Activated T-cell treated with anti-CD3 and anti-CD28 coated beads, Interleukin-2, amount 50 U/mL, for 24 hours (primary cell): ENCODE results near the gene WIPF2.

Experiments
- DNase-seq: peaks from one replicate; pipeline ENCODE4 v3.0.0-alpha.2; 2020
- H3K27ac Mint-ChIP-seq: 2 replicates; pipeline ENCODE4 v1.8.0; 2020; ENCODE audit warnings: mild to moderate bottlenecking, mixed read lengths
- H3K27me3 Mint-ChIP-seq: 2 replicates; pipeline ENCODE4 v1.8.0; 2020; ENCODE audit warnings: mixed read lengths
- H3K36me3 Mint-ChIP-seq: 2 replicates; pipeline ENCODE4 v1.8.0; 2020; ENCODE audit warnings: low read depth, mixed read lengths
- H3K4me1 Mint-ChIP-seq: 2 replicates; pipeline ENCODE4 v1.8.0; 2020; ENCODE audit warnings: low read depth, mixed read lengths
- H3K4me3 Mint-ChIP-seq: 2 replicates; pipeline ENCODE4 v1.8.0; 2020; ENCODE audit warnings: mild to moderate bottlenecking, moderate library complexity, mixed read lengths
- H3K9me3 Mint-ChIP-seq: 2 replicates; pipeline ENCODE4 v1.8.0; 2020; ENCODE audit warnings: mixed read lengths

The WIPF2 gene, protein sequence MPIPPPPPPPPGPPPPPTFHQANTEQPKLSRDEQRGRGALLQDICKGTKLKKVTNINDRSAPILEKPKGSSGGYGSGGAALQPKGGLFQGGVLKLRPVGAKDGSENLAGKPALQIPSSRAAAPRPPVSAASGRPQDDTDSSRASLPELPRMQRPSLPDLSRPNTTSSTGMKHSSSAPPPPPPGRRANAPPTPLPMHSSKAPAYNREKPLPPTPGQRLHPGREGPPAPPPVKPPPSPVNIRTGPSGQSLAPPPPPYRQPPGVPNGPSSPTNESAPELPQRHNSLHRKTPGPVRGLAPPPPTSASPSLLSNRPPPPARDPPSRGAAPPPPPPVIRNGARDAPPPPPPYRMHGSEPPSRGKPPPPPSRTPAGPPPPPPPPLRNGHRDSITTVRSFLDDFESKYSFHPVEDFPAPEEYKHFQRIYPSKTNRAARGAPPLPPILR

GRCh38 chr17:40218740-40219593 lies at the start of gene WIPF2:
Gene WIPF2 (plus strand): TSS chr17:40219304. CDS start chr17:40256460, 37,156 bp downstream.
- Mint-ChIP-seq H3K27me3 (no peaks in the 10 kb centered on the region), H3K4me3 (peak within 1 kb of the TSS; percentile 88), H3K36me3 (peaks cover 8% of the 10 kb centered on the region), H3K4me1 (peaks cover 33% of the 10 kb centered on the region), H3K27ac (peak within 1 kb of the TSS; percentile 99), H3K9me3 (no peaks in the 10 kb centered on the region)
- peak; percentile 97 for DNase-seq

DNA sequence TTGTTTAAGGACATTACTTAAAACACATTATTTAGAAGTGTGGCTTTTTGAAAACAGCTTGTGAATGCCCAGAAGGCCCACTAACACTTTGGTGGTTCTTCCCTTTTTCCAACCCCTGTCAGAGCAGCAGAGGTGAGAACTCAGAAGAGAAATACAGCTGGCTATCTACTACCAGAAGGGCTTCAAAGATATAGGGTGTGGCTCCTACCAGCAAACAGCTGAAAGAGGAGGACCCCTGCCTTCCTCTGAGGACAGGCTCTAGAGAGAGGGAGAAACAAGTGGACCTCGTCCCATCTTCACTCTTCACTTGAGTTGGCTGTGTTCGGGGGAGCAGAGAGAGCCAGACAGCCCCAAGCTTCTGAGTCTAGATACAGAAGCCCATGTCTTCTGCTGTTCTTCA lies 48.8 kb upstream of the WIPF2 start:
- Mint-ChIP-seq H3K27me3 (no peaks in the 10 kb centered on the region), H3K27ac (no peak overlapping the region), H3K36me3 (peaks cover 91% of the 10 kb centered on the region), H3K4me1 (peaks cover 7% of the 10 kb centered on the region), H3K4me3 (no peak overlapping the region), H3K9me3 (no peaks in the 10 kb centered on the region)
- DNase-seq: no peak

DNA sequence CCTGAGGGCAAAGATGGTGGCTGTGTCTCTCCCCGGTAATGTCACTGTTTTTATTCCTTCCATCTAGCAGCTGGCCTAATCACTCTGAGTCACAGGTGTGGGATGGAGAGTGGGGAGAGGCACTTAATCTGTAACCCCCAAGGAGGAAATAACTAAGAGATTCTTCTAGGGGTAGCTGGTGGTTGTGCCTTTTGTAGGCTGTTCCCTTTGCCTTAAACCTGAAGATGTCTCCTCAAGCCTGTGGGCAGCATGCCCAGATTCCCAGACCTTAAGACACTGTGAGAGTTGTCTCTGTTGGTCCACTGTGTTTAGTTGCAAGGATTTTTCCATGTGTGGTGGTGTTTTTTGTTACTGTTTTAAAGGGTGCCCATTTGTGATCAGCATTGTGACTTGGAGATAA lies 47.4 kb upstream of the WIPF2 start:
- Mint-ChIP-seq H3K4me1 (peaks cover 13% of the 10 kb centered on the region), H3K27me3 (no peaks in the 10 kb centered on the region), H3K4me3 (no peak overlapping the region), H3K36me3 (peaks cover 91% of the 10 kb centered on the region), H3K9me3 (no peaks in the 10 kb centered on the region), H3K27ac (peak overlapping the region; percentile 68)
- no peak for DNase-seq

GRCh38 chr17:40173091-40173777 lies 45.9 kb upstream of the WIPF2 start:
- no peaks in the 10 kb centered on the region for H3K9me3 Mint-ChIP-seq
- H3K36me3 Mint-ChIP-seq: peaks cover 81% of the 10 kb centered on the region
- H3K27ac Mint-ChIP-seq: peak overlapping the region; percentile 66
- DNase-seq: no peak
- H3K4me1 Mint-ChIP-seq: peaks cover 15% of the 10 kb centered on the region
- no peak overlapping the region for H3K4me3 Mint-ChIP-seq
- no peaks in the 10 kb centered on the region for H3K27me3 Mint-ChIP-seq

GRCh38 chr17:40173778-40174135 lies 45.3 kb upstream of the WIPF2 start:
- no peaks in the 10 kb centered on the region for H3K9me3 Mint-ChIP-seq
- no peak for DNase-seq
- H3K36me3 Mint-ChIP-seq: peaks cover 78% of the 10 kb centered on the region
- H3K27ac Mint-ChIP-seq: no peak overlapping the region
- H3K4me3 Mint-ChIP-seq: no peak overlapping the region
- no peaks in the 10 kb centered on the region for H3K27me3 Mint-ChIP-seq
- peaks cover 17% of the 10 kb centered on the region for H3K4me1 Mint-ChIP-seq

DNA sequence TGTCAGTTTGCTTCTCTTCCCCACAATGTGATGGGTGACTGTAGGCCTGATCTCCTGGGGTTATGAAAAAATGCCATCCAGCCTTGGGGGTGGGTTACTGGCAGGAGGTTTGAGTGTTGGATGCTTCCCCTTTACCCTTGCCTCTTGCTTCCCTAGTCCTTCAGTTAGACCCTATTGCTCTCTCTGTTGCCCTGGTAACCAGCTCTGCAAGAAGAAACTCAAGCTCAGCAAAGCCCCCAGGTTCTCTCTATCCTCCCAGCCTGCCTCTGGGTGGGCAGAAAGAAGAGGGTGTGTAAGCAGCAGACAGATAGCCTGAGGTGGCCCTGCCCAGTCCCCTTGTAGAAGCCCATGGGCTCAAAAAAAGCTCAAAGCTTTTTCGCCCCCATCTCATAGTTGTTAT lies 44.6 kb upstream of the WIPF2 start:
- H3K4me1 Mint-ChIP-seq: peaks cover 17% of the 10 kb centered on the region
- H3K27ac Mint-ChIP-seq: no peak overlapping the region
- H3K36me3 Mint-ChIP-seq: peaks cover 70% of the 10 kb centered on the region
- no peak for DNase-seq
- no peaks in the 10 kb centered on the region for H3K9me3 Mint-ChIP-seq
- no peaks in the 10 kb centered on the region for H3K27me3 Mint-ChIP-seq
- no peak overlapping the region for H3K4me3 Mint-ChIP-seq

DNA sequence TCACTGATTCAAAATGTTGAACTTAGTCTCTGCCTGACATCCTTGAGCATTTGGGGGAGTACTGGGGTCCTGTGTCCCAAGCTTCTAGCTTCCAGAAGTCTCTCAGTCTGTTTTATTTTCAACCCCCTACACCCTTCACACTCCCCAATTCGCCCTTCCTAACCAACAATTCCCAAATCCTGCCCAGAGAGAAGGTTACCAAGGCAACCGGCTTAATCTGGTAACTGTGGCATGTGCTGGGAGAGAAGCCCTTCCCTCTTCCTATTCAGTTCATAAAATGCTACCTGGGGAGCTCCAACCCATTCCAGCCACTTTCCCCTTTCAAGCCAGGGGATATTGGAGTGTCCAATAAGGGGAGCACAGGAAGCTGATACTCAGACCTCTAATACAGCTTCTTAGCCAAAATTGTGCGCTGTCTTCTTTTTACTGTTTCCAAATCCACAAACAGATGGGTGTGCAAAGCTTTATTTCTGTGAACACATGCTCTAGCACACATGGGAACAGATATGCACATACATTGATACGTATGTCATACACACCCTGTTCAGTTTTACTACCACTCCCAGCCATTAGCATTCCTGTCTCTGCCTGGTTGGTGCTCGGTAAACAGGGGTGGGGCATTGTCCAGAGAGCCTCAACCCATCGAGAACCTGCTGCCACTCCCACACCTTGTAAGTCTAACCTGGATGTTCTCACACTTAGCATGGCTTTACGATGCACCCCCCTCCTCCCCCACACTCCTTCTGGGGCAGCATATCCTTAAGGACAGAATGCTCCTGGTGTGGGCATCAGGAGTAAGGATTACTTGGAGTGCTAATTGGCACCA lies 43.0 kb upstream of the WIPF2 start:
- Mint-ChIP-seq H3K9me3 (no peaks in the 10 kb centered on the region), H3K27me3 (no peaks in the 10 kb centered on the region), H3K4me3 (no peak overlapping the region), H3K27ac (no peak overlapping the region), H3K4me1 (peaks cover 17% of the 10 kb centered on the region), H3K36me3 (peaks cover 56% of the 10 kb centered on the region)
- DNase-seq: no peak

DNA sequence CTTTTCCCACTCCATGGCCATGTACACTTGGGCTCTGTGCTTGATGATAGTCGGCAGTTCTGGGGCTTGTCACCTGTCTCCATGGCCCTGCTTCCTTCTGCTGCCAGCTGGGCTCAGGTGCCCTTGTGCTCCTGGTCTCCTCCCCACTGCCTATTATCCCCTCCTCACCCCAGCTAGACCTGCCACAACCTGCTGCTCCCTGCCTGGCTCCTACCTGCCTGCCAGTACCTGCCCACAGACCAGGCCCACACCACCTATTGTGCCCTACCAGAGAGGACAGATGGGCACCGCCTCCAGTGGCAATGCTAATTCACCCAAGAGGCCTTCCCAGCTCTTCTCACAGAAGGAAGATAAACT lies 42.4 kb upstream of the WIPF2 start:
- peaks cover 15% of the 10 kb centered on the region for H3K4me1 Mint-ChIP-seq
- H3K9me3 Mint-ChIP-seq: no peaks in the 10 kb centered on the region
- H3K27ac Mint-ChIP-seq: peak overlapping the region; percentile 69
- no peak for DNase-seq
- H3K36me3 Mint-ChIP-seq: peaks cover 50% of the 10 kb centered on the region
- H3K4me3 Mint-ChIP-seq: peak overlapping the region; percentile 54
- H3K27me3 Mint-ChIP-seq: no peaks in the 10 kb centered on the region

DNA sequence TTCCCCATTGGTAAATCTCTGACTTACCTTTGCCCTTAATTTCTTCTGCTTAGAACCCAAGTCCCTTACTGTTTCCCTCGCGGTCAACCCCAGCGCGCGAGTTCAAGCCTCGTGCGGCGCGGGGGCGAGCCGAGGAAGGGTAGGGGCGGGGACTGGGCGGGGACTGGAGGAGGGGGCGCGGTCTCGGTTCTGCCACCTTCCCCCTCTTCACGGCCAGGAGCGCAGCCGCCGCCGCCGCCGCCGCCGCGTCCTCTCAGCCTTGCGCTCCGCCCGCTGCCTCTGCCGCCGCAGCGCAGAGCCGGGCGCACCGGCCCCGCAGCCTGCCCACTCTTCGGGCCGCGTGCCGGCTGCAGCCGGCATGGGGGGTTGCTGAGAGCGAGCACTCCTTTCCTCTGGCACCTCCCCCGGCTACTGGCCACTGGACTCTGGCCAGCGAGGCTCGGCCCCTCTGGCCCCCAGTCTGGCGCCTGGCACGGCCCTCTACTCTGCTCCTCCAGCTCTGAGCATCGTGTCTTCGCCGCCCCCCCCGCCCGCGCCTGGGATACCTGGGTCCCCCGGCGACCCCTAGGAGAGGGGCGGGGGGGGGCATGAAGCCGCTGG lies 41.7 kb upstream of the WIPF2 start, which contains the start of gene RAPGEFL1:
Gene RAPGEFL1 (plus strand): TSS at position 196 of the 600 bp plus-strand sequence. CDS start 392 bp downstream, at position 588.
- peak within 1 kb of the TSS; percentile 69 for H3K27ac Mint-ChIP-seq
- H3K36me3 Mint-ChIP-seq: peaks cover 44% of the 10 kb centered on the region
- no peaks in the 10 kb centered on the region for H3K27me3 Mint-ChIP-seq
- H3K4me1 Mint-ChIP-seq: peaks cover 15% of the 10 kb centered on the region
- DNase-seq: peak; percentile 88
- H3K9me3 Mint-ChIP-seq: no peaks in the 10 kb centered on the region
- H3K4me3 Mint-ChIP-seq: peak within 1 kb of the TSS; percentile 54

- H3K36me3 Mint-ChIP-seq: peaks cover 36% of the 10 kb centered on the region
- H3K4me1 Mint-ChIP-seq: peaks cover 15% of the 10 kb centered on the region
- H3K4me3 Mint-ChIP-seq: peak overlapping the region; percentile 25
- DNase-seq: no peak
- H3K27ac Mint-ChIP-seq: no peak overlapping the region
- H3K9me3 Mint-ChIP-seq: no peaks in the 10 kb centered on the region
- no peaks in the 10 kb centered on the region for H3K27me3 Mint-ChIP-seq
These were observed 41.0 kb upstream of the WIPF2 start for GRCh38 chr17:40178021-40178601.

DNA sequence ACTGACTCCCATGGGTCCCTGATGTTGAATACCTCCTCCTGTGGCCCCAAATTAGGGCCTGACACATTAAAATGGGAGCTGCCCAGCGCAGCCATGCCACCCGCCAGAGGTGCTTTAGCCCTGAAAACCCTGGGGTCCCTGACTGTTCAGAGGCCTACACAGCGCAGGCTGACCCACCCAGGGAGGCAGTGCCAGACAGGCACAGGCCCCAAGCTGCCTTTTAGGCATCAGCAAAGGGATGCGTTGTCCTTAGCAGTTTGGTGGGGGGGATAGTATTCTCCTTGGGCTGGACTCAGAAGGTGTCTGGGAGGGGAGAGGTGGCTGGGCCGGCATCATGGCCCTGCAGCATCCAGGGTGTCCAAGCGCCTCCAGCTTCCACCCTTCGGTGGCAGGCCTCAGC lies 40.4 kb upstream of the WIPF2 start:
- no peak overlapping the region for H3K27ac Mint-ChIP-seq
- peak overlapping the region; percentile 25 for H3K4me3 Mint-ChIP-seq
- H3K27me3 Mint-ChIP-seq: no peaks in the 10 kb centered on the region
- no peak for DNase-seq
- peaks cover 31% of the 10 kb centered on the region for H3K36me3 Mint-ChIP-seq
- peaks cover 15% of the 10 kb centered on the region for H3K4me1 Mint-ChIP-seq
- no peaks in the 10 kb centered on the region for H3K9me3 Mint-ChIP-seq

DNA sequence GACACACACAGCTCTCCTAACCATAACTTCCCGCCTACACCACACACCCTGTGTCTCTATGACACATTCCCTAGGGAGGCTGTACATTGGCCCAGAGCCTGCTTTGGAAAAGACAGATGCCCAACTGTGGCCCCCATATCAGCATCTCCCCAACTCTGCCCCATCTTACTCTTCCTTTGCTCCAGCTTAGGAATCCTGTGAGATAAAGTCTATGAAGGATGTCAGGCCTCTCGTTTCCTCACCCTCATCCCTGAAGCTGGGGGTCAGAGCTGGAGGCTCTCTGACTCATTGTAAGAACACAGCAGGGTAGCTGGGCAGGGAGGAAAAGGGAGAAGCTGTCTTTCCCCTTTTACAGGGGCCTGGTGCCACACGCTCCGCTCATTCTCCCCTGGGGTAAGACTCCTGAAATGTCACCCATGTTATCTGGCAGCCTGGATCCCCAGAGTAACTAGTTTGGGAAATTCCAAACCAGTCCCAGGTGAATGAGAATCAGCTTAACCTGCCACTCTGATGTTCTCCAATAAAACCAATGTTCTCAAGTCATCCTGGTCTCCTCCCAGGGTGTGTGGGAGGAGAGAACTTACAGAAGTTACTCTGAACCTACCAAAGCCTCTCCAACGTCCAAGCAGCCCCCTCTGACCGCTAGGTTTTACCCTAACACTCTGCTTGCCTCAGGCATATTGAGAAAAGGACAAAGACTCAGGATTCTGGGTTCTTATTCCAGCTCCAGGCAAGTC lies 39.0 kb upstream of the WIPF2 start:
- no peaks in the 10 kb centered on the region for H3K9me3 Mint-ChIP-seq
- H3K4me1 Mint-ChIP-seq: peaks cover 15% of the 10 kb centered on the region
- no peak overlapping the region for H3K4me3 Mint-ChIP-seq
- no peak overlapping the region for H3K27ac Mint-ChIP-seq
- peaks cover 21% of the 10 kb centered on the region for H3K36me3 Mint-ChIP-seq
- no peak for DNase-seq
- no peaks in the 10 kb centered on the region for H3K27me3 Mint-ChIP-seq

DNA sequence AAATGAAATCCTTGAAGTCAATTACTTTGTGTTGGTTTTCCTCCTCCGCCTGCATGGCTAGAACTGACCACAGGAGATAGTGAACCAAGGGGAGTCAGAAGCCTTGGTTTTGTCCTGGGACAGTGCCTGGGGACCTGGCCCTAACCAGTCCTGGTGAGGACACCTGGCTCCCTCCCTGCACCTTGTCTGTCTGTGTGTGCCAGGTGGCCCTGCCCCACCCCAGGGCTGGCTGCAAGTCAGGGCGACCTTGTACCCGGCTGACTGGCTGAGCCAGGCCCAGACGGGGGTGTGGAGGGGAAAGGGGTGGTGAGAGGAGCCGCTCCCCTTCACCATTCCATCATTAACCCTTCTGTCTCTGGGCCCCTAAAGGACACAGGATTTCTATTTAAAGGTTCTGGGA lies 38.4 kb upstream of the WIPF2 start:
- no peak for DNase-seq
- H3K9me3 Mint-ChIP-seq: no peaks in the 10 kb centered on the region

More for the DNA sequence above, 38.4 kb upstream of the WIPF2 start:
- peaks cover 17% of the 10 kb centered on the region for H3K36me3 Mint-ChIP-seq
- H3K4me3 Mint-ChIP-seq: no peak overlapping the region
- peaks cover 15% of the 10 kb centered on the region for H3K4me1 Mint-ChIP-seq
- no peak overlapping the region for H3K27ac Mint-ChIP-seq
- H3K27me3 Mint-ChIP-seq: no peaks in the 10 kb centered on the region
